NCI-H2171 (cell line): ENCODE data around the gene HDC.

Experiments used
- DNase-seq: peaks from one replicate; lab custom pipeline; 2025; lab: John Stamatoyannopoulos, UW

The HDC gene

DNA sequence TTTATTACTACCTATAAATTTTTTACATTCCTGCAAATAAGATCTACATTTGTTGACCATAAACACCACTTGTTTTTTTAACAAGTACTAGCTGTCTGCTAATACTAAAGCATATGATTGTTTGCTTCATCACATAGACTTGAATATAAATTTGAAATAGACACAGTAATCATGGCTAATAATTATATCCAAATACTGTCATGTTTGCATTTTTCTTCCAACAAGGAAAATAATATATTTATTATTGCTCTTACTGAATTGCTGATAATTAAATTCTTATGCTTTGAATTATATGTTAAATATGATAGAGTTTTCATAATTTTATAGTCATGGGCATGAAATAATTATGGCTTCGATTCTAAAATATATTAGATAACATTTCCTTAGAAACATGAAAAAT lies 40.5 kb downstream of the HDC start:
- no peak for DNase-seq

DNA sequence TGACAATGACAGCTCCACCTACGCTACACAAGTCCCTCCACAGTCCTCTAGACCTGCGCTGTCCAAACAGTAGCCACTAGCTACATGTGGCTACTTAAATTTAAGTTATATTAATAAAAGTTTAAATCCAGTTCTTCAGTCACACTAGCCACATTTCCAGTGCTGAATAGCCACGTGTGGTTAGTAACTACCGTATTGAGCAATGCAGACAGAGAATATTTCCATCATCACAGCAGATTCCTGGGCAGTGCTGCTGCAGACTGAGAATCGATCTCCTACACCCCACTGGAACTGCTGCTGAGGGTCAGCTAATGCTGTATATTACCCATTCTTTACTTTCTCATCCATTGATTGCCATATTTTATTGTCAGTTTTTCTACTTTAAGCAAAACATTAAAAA lies 40.9 kb downstream of the HDC start:
- no peak for DNase-seq

DNA sequence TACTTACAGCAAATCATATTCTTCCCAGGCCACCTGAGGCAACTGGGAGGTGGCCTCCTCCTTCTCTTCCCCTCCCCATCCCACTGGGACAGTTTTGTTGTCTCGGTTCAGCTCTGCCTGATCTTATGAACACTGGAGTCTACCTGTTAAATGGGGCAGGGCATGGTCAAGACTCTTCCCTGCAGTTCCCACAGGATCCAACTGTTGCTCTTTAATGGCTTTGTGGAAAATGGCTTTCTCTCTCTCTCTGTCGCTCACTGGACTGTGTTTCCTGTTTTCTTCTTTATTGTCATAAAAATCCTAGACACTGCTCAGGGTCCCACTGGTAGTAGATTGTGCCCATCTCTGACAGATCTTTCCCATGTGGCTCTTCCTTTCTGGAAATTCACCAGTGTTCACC lies 43.3 kb downstream of the HDC start:
- no peak for DNase-seq

DNA sequence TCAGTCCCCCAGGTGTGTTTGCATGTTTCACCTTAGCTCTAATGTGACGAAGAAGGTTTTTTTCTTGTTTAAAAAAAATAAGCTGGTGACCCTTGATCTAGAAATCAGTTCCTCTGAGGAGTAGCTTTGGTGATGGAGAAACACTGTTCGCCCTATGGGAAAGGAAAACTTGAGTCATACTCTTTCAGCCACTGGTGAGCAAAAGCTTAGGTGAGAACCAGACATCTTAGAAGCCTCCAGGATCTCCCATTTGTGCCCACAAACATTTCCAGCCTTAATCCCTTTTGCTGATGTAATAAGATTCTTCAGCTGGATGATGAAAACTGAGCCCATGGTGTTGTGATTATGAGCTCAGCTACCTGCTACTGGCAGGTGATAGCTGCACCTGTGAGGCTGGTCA lies 45.7 kb downstream of the HDC start:
- no peak for DNase-seq

DNA sequence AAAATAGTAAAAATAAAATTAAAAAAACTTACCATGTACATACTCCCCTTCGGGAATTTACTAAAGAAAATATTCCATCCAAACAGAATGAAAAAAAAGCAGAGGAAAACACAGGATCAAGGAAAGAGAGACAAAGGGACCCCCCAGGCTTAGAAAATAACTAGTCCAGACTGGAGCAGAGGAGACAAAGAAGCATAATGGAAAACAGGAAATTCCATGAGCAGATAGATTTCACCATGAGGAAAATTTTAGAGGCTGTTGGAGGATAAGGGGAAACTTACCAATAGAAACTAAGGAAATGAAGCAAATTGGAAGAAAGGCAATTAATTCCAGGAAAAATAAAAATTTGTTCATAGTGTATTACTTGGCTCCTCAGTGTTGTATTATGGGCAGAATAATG lies 46.8 kb downstream of the HDC start:
- DNase-seq, result no peak

DNA sequence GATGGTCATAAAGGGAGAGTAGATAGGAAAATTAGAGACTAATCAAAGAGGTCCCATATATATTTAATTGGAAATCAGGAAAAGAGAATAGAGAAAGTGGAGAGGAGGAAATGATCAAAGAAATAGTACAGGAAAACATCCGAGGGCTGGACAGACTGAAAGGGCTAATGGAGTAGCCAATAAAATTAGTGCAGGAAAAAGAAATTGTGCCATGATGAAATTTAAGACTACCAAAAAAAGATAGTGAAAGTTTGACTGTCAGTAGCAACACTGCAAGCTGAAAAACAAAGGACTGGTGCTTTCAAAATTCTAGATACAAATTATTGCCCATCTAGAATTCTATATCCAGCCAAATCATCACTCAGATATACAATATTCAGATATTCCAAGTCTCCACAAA lies 47.2 kb downstream of the HDC start:
- DNase-seq, result no peak

DNA sequence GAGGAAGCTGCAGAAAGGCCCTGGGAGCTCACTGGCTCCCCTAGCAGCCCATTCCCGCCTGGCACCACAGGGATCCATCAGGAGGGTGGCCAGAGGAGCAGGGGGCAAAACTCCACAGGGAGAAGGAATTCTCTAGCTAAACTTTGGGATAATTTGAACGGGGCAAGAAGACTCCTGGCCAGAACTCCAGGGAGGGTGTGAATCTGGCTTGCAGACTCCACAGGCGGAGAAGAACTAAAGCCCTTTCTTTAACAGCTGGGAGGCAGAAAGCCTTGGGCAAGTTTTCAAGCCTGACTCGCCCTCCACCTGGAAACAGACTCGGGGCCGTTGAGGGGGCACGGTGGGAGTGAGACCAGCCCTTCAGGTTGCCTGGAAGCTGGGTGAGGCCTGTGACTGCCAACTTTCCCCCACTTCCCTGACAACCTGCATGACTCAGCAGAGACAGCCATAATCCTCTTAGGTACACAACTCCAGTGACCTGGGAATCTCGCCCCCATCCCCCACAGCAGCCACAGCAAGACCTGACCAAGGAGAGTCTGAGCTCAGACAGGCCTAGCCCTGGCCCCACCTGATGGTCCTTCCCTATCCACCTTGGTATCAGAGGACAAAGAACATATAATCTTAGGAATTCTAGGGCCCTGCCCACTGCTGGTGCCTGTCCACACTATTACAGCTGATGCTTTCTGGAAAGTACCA lies 54.9 kb downstream of the HDC start:
- DNase-seq, result no peak

DNA sequence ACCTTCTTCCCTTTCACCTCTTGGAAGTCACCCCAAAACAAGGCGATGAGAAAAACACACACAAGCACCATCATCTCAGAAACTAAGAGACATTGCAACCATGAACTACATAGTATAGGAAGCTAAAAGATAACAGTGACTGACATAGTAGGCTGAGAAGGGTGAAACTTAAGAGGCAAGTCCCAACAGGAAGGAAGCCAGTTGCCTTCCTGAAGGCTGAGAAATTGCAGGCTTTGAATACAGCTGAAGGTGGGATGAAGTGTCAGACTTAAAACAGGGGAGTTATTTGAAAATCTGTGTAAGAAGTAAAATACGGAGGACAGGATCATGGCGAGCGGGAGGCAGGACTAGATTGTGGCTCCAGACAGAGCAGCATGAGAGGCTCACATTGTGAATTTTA lies 55.7 kb downstream of the HDC start:
- no peak for DNase-seq

DNA sequence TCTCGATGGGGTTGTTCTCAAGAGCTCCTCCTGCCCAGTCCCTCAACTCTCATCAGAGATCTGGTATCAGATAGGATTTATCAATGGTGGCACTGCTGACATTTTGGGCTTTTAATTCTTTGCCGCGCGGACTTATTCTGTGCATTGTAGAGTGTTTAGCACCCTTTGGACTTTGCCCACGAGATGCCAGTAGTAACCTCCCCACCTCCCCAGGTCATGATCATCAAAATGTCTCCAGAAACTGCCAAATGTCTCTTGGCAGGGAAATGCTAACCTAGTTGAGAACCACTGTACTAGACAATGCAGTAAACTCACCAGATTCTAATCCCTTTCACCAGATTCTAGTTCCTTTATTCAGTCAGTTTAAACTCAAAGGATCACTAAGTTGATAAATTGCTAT lies 59.5 kb downstream of the HDC start:
- DNase-seq, result no peak

DNA sequence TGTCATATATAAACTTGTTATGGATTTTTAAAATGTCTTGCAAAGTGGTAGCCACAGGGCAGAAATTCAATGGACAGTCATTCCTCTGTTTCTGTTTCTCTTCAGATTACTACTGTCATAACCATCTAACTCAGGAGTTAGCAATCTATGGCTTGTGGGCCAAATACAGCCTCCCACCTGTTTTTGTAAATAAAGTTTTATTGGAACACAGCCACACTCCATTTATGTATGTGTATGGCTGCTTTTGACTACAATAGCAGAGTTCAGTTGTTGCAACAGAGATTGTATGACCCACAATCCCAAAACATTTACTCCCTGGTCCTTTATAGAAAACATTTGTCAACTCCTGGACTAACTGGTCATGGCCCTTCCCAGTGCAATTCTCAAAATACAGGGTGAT lies 63.5 kb downstream of the HDC start:
- no peak for DNase-seq

DNA sequence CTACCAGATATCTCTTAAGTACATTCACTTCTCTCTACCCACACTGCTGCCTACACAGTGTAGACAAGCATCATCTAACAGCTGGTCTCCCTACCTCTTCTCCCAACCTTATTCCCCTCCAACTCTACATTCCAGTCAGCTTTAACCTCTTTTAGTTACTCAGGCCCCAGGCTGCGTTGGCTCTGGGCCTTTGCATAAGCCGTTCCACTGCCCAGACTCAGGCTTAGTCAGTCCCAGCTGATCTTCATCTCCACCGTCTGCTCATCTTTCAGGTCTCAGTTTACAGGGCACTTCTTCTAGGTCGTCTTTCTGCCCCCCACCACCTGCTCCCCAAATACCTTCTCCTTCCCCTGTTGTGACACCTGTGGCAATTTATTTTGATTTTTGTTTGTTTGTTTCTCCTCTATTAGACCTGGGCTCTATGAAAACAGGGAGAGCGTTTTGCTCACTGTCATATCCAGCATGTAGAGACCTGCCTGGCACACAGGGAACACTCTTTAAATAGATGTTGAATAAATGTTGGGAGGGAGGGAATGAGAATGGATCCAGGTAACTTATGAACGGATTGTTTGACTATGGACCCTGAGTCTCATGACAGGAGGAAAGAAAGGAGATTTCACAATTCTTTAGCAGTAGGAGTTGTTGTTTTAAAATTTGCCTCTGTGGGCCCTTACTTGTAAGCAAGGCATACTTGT lies 72.5 kb downstream of the HDC start:
- no peak for DNase-seq

DNA sequence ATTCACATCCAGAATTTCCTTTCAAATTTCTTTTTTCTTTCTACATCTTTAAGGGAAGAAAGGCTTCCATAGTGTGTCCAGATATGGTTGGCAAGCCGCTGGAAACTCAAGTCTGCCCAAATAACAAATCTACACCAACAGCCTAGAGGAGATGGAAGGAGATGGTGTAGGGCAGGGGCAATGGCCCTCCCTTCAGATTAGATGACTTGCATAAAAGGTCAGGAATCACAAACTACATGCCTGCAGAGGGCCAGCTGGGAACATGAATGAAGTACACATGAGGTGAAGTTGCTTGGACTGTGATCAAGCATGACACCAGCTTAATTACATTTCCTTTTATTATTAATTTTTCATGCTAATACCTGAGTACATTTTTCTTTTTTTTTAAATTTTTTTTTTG lies 73.4 kb downstream of the HDC start:
- no peak for DNase-seq
